Measurements from ENCODE around the gene ZBP1.

ZBP1 gene

DNA sequence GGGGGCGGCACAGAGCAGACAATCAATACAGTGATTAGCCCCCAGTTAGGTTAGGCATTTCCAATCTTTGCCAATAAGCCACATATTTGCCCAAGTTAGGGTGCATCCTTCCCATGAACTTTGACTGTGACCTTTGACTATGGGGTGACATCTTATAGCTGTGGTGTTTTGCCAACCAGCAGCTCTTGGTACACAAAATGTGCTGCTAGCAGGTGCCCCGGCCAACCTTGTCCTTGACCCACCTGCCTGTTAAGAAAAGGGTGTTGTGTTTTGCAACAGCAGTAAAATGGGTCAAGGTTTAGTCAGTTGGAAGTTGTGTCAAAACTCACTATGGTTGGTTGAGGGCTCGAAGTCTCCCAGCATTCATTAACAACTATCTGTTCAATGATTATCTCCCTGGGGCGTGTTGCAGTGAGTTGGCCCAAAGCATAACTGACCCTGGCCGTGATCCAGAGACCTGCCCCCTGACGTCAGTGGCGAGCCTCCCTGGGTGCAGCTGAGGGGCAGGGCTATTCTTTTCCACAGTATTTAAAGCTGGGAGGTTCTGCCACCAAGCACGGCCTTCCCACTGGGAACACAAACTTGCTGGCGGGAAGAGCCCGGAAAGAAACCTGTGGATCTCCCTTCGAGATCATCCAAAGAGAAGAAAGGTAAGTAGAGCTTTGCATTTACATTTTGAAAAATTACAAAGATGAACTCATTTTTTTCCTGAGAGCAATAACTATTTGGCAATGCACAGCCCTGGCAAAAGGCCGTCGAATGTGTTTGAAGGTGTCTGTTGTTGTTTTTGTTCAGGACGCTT lies 59.5 kb downstream of the ZBP1 start, which contains the start of gene PCK1:
Gene PCK1 (plus strand): TSS at position 557 of the 802 bp plus-strand sequence. CDS start 302 bp downstream, outside the sequence.
- FAIRE-seq = peak; percentile 67
- DNase-seq (ENCODE audit: low spot score) = no peak

DNA sequence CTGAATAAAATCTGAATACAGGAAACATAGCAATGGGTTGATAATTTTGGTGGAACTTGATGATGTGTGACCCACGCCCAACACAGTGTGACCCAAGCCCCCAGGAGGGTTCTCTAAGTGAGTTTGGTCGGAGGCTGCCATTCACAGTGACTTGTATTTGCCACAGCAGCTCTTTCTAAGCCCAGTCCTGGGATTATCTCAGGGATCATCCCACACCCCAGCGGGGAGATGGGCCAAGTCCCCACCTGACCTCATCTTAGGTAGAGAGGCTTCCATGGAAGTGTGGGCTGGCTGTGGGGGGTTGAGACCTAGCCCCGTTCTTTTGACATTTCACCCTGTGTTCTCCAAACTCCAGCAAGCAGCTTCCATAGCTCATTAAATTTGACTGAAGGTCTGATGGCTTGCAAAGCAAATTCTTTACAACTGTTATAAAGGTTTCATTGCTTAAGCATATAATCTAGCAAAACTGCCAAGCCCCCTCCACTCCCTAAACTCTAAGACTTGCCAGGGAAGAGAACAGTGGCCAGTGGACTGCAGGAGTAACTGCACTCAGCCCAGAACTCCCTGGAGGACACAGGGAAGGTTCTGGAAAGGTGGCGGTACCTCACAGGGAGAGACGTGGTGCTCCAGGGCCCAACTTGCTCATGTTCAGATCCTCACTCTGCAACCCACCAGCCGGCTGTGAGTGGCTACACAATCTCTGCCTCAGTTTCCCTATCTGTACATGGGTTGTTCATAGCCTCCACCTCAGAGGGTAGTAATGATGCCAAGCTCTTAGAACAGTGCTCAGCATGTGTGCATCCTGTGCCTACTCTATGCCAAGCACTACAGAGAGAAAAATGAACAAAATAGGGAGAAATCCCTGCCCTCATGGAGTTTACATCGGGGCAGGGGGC lies 60.3 kb downstream of the ZBP1 start:
- no peak for DNase-seq (ENCODE audit: low spot score)
- FAIRE-seq = no peak

DNA sequence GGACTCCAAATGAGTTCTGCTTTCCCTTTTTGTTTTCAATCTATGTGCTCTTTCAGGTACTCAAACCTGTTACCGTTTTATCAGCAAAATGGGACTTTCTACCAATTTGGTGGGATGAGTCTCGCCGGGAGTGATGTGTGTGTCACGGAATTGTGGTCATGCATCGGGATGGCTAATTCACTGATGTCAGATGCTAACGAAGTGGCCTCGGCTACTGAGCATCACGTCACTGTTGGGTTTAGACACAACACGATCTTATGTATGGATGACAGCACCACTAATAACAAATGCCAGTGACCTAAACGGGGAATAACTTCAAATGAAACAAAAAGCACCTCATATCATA lies 61.0 kb downstream of the ZBP1 start:
- FAIRE-seq (peak; percentile 79), DNase-seq (ENCODE audit: low spot score) (no peak)

DNA sequence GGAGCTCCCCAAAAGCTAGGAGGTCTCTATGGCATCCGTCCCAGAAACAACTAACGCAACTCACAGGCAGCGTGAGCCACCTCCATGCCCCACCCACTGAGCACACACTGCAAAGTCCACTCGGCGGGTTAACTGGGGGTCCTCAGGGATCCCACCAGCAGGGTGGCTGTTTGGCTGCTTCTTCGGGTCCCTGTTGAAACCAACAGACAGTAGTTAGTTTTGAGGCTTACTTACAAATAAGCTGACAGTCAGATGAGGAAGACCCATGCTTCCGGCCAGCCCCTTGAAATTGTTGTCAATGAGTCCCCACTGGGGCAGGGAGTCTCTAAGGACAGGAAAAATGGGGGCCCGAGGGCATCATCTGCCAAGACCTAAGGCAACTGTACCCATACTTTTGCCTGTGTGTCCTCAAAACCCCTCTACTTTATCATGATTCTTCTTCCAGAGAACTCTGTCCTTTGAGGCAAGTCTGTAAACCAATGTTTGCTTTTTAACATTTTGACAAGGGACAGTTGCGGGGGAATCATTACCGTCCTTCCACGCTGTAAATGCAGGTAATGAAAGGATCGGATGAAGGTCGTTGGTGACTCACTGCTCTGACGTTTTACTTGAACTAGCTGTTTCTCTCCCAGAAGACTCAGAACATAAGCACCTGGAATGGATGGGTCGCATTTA lies 61.5 kb downstream of the ZBP1 start:
- DNase-seq (ENCODE audit: low spot score) = no peak
- no peak for FAIRE-seq

DNA sequence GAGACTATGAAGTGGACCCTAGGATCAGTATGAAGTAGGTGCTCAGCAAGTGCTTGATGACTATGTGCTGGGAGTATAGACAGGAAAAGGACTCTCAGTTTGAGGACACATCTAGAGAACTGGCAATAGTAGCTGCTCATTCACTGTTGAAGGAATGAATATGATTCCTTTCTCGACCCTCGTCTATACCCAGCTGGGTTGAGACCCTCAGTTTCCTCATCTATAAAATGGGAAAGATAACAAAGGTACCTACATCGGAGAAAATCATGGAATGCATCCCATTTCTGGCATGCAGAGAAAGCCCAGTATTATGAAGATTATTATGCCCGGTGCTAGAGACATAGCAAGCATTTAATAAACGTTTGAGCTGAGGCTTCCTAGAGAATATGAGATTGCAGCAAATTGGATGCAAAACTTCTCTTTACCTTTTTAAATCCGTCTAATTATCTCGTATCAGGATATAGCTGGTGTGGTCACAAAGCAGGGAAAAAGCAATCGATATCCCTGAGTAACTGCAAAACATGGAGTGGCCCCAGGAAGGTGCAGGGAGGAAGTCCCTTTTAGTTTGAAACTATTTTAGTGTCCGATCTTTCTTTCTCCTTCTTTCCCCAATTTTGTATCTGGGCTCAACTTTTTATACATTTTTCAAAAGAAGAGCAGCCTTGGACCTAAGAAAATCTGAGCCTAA lies 62.2 kb downstream of the ZBP1 start:
- DNase-seq (ENCODE audit: low spot score) = no peak
- FAIRE-seq = no peak

DNA sequence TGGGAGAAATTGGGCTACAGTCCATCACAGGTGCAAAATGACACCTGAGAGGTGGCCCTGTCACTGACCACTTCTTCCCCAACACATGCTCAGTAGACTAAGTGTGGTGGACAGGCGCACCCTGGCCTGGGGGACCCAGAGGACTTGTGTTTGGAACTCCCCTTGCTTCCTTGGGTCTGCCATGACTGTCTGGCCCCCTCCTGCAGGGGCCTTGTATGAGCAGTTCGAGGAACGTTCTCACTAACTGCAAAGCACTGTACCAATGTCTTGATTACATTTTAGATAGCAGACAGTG lies 63.3 kb downstream of the ZBP1 start:
- FAIRE-seq = no peak
- no peak for DNase-seq (ENCODE audit: low spot score)

DNA sequence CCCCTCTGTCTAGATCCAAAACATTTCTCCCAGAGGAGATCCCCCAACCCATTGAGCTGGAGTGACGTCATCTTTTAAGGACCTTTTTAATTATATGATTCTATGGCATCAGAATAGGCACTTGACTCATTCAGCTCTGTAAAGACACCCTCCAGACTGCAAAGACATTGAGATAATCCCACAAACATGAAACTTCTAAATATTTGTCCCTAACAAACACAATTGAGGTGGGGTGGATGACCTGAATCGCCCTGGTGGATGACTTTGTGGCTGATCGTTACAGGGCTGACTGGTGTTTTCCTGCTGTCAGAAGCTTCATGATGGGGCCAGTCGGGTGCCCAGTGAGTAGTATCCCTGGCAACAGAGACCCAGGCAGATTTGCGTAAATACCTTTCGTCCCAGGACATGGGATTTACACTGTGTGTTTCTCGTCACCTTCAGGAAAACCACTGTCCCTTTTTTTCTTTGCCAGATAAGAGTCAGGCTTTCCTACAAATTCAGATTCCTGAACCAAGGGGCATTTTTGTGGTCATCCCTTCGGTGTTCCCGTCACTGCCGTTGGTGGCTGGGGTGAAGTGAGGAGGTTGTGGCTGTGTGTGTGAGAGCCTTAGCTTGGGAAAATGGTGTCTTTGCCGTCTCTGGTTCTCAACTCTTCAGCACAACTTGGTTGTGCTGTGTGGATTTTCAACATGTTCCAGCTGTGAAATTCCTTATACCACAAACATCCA lies 64.6 kb downstream of the ZBP1 start:
- FAIRE-seq (no peak), DNase-seq (ENCODE audit: low spot score) (peak; percentile 31)
